CD4-positive, alpha-beta T cell treated with Interleukin-4 for 4 hours (primary cell): ENCODE results near the gene AMFR.
"Not testable (repeated sequence)": the region's sequence is repeated elsewhere in the genome, so short reads cannot be mapped to it uniquely, and the experiment has no call there.

Experiments used
- DNase-seq: peaks from one replicate; pipeline ENCODE4 v3.0.0-alpha.2; 2020

Gene AMFR

GRCh38 chr16:56423584-56424403, 1.6 kb downstream of the AMFR start:
- DNase-seq, result peak; percentile 11

- DNase-seq, result no peak
Observed at GRCh38 chr16:56422896-56423441, 2.4 kb downstream of the AMFR start.

DNA sequence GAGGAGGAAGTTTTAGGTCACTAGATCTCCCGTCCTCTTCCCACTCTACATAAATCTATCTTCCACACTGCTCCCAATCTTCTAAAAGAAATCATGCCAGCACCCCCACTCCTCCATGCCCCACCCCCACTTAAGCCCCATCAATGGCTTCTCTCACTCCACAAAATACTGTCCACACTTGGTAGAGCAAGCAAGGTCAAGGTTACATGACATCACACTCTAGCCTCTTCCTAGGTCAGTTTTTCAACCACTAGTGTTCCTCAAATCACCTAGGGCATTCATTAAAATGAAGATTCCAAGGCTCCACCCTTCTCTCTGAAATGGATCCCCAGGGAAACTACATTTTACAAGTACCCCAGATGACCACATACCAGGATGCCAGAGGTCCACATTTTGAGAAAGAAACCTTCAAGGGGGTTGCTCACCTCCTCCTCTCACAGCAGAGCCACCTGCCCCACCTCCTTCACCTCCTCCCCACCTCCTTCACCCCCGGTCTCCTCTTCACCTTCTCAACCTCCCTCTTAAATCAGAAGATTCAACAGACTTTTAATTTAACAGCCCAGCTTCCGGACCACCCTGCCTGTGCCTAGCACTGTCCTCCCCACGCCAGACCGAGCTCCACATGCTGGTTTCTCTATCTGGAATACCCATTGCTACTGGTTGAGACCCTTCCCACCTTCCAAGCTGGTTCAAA, 3.2 kb downstream of the AMFR start:
- DNase-seq, result no peak

DNA sequence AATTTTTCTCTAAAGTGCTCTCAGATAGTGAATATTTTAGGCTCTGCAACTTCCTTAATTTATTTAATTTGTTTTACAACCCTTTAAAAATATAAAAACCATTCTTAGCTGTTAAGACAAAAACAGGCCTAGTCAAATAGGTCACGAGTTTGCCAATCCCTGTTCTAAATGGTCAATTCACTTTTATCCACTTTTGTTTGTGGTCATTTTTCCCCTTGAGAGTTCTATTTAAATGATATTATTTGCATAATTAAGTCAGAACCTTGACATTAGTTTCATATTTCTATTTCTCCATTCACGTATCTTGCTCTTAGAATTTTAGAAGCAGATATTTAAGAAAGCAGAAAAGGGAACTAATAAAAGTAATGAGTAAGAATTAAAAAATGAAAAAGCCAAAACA, 4.0 kb downstream of the AMFR start:
- no peak for DNase-seq

DNA sequence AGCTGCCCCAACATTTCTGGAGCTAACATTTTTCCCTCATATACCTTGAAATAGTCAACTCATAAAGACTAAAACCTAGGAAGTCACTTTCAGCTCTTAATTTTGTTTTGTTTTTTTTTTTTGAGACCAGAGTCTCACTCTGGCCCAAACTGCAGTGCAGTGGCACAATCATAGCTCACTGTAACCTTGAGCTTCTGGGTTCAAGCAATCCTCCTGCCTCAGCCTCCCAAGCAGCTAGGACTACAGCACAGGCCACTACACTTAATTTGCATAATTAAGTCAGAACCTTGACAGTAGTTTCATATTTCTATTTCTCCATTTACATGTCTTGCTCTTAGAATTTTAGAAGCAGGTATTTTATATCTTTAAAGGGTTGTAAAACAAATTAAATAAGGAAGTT, 4.7 kb downstream of the AMFR start:
- no peak for DNase-seq

GRCh38 chr16:56419740-56420548, 5.4 kb downstream of the AMFR start:
- no peak for DNase-seq

DNA sequence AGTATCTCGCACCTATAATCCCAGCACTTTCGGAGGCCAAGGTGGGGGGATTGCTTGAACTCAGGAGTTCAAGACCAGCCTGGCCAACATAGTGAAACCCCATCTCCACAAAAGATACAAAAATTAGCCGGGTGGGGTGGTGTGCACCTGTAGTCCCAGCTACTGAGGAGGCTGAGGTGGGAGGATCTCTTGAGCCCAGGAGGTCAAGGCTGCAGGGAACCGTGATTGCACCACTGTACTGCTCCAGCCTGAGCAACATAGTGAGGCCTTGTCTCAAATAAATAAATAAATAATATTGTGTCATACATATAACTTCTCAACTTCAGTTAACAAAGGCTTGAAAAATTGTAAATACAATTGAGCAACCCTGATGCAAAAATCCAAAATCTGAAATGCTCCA, 8.2 kb downstream of the AMFR start:
- no peak for DNase-seq

- DNase-seq, result no peak
Observed at GRCh38 chr16:56415875-56416274, 9.5 kb downstream of the AMFR start.

DNA sequence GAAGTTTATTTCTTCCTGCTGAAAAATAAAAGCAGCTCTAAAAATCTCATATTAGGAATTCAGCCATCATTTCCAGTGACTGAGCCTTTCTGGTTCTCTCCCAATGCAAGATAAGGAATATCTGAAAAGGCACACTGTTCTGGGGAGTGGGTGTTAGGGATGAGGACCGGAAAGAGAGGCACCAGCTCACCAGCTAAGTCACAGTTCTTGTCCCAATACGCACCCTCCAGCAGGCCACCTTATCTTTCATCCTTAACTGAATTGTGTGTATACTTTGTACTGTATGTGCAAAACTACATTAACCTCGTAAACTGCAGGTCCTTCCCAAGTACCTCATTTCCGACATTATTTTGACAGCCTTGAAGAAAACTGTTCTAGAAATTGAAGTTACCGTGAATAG, 11.0 kb downstream of the AMFR start:
- no peak for DNase-seq

DNA sequence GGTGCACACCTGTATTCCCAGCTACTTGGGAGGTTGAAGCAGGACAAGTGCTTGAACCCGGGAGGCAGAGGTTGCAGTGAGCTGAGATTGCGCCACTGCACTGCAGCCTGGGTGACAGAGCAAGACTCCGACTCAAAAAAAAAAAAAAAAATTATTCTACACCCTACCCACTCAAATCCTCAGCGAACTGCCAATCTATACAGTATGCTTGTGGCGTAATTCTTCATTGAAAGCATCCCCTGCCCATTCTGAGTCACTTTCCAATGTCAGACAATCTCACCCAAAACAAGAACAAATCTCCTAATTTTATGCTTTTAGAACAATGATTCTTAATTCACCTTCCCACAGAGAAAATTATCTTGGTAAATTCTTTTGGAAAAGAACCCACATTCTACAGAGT, 12.0 kb downstream of the AMFR start:
- DNase-seq, result no peak

GRCh38 chr16:56411624-56412023, 13.7 kb downstream of the AMFR start:
- no peak for DNase-seq

DNA sequence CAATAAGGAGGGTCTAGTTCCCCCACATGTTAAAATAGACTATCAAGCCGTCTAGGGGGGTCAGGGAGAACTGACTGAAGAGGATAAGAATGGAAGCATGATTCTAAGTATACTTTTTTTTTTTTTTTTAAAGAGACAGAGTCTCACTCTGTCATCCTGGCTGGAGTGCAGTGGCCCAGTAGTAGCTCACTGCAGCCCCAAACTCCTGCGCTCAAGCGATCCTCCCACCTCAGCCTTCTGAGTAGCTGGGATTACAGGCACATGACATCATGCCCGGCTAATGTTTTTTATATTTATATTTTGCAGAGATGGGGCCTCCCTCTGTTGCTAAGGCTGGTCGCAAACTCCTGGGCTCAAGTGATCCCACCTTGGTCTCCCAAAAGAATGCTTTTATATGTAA, 14.2 kb downstream of the AMFR start:
- no peak for DNase-seq

DNA sequence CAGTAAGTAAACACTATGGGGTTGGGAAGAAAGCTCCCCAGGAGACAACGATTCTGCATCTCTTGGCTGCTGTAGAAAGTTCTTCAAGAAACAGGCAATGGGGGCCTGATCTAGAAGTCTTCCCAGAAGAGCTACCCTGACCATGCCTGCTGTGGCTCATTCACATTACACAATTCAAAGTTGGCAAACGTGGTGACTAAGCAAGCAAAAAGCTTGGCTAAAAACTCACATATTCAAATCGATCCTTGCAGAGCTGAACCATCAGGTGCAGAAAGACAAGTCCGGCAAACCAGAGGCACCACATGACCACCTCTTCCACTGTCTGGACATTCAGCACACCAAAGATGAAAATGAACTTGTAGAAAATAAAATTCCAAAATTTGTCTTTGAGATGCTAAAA, 16.1 kb downstream of the AMFR start:
- no peak for DNase-seq

DNA sequence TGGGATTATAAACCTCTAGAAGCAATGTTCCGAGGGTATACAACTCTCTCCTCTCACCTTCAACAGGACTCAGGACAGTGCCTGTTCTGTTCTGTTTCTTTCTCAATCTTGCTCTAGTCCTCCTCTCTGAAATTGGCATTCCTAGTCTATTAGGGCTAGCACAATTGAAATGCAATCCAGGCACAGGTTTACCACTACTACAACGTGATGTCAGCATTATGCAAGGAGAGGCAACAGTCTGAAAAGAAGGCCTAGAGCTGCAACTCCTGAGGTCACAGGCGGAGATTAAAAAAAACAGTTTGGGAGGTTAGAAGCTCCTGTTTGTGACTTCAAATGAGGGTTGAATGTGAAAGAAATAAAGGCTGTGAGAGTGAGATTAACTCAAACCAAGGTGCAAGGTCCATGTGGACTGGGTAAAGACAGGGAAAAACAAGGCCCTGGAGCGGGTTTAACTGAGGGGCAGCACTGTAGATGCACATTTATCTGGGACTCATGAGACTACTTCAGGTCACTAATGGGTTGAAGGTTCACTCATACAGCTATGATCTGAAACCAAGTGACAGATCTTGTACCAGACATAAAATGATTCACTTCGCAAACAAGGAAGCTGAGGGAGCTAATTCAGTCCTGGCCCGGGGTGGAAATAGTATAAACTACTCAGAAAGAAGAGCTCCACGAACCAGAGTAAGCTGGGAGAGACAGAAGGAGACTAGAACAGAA, 16.8 kb downstream of the AMFR start:
- DNase-seq, result no peak

- no peak for DNase-seq
Observed at GRCh38 chr16:56405977-56406672, 19.2 kb downstream of the AMFR start.

- DNase-seq, result no peak
Observed at GRCh38 chr16:56401482-56401881, 23.9 kb downstream of the AMFR start.

DNA sequence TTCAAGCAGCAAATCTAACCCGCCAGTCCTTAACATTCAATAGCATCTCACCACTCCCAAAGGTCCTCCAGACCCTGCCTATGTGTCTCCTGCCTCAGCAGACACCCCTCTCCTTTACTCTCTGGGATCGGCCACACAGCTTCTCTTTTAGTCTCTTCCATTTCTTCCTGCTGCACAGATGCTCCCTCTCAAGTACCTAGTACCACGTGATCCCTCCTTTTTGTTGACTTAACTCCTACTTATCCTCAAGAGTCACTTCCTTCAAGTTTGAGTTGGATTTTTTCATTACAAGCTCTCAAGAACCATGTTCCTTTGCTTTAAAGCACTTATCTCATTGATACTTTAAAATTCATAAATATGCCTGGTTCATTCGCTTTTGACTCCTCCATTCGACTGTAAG, 24.9 kb downstream of the AMFR start:
- no peak for DNase-seq

GRCh38 chr16:56399486-56399885, 25.9 kb downstream of the AMFR start:
- DNase-seq, result no peak

DNA sequence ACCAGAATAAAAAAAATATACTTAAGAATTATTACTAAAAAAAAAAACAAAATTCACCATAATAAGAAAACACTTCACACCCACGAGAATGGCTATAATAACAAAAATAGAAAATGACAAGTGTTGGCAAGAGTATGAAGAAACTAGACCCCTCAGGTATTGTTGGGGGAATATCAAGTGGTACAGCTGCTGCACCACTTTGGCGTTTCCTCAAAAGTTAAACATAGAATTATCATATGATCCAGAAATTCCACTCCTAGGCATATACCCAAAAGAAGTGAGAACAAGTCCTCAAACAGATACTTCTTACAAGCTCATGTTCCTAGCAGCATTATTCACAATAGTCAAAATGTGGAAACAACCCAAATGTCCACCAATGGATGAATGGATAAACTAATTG, 26.3 kb downstream of the AMFR start:
- no peak for DNase-seq

- DNase-seq, result not testable (repeated sequence)
Observed at GRCh38 chr16:56396724-56397123, 28.6 kb downstream of the AMFR start.

DNA sequence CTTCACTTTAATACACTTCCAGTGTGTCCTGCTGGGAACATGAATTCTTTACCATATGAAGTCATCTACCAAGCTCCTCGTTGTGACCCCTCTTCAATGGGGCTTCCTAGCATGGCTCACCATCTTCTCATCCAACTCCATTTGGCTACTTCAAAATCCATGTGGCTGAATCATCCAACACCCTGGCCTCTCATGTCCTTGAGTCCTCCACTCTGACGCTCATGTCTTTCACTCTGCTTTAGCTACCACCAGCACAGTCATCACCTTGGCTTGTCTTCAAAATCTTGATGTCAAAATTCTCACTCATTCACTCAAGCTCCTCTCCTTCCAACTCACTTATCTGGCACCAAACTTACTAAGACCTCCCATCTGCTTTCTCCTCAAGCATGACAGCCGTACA, 35.8 kb downstream of the AMFR start:
- DNase-seq, result no peak

- DNase-seq, result no peak
Observed at GRCh38 chr16:56388209-56388608, 37.1 kb downstream of the AMFR start.
